SIG-M5 treated with dmso at 0.1 percent for 504 hours (cell line): ENCODE results near the gene ARHGAP11B.
"Not testable (repeated sequence)": the region's sequence is repeated elsewhere in the genome, so short reads cannot be mapped to it uniquely, and the experiment has no call there.

Source experiments
- DNase-seq: peaks from one replicate; lab custom pipeline; 2025; ENCODE audit not compliant: unreplicated experiment; lab: John Stamatoyannopoulos, UW

The ARHGAP11B gene

GRCh38 chr15:30625436-30626193 lies at the start of gene ARHGAP11B:
Gene ARHGAP11B (plus strand): TSS chr15:30626128.
- DNase-seq: not testable (repeated sequence)

GRCh38 chr15:30579394-30579970 lies 46.4 kb upstream of the ARHGAP11B start:
- DNase-seq: not testable (repeated sequence)

- DNase-seq: not testable (repeated sequence)
These were observed 45.2 kb upstream of the ARHGAP11B start for GRCh38 chr15:30580716-30581115.

- not testable (repeated sequence) for DNase-seq
These were observed 27.0 kb upstream of the ARHGAP11B start for GRCh38 chr15:30598953-30599352.

GRCh38 chr15:30603796-30604195 lies 22.1 kb upstream of the ARHGAP11B start, which contains the start of gene GOLGA8H:
Gene GOLGA8H (plus strand): TSS chr15:30604028. CDS start chr15:30604126, 98 bp downstream.
- not testable (repeated sequence) for DNase-seq

- not testable (repeated sequence) for DNase-seq
These were observed 13.7 kb upstream of the ARHGAP11B start for GRCh38 chr15:30612271-30612670.

- not testable (repeated sequence) for DNase-seq
These were observed 4.6 kb upstream of the ARHGAP11B start for GRCh38 chr15:30621342-30621741.

GRCh38 chr15:30626194-30626565 lies 252 bp downstream of the ARHGAP11B start:
- not testable (repeated sequence) for DNase-seq

GRCh38 chr15:30626632-30627031 lies 704 bp downstream of the ARHGAP11B start:
- DNase-seq: not testable (repeated sequence)

GRCh38 chr15:30650012-30650929 lies 24.3 kb downstream of the ARHGAP11B start:
- no peak for DNase-seq

GRCh38 chr15:30661154-30661553 lies 35.2 kb downstream of the ARHGAP11B start:
- not testable (repeated sequence) for DNase-seq

GRCh38 chr15:30669621-30670020 lies 43.7 kb downstream of the ARHGAP11B start:
- DNase-seq: not testable (repeated sequence)

GRCh38 chr15:30670056-30670455 lies 44.1 kb downstream of the ARHGAP11B start:
- DNase-seq: no peak

- DNase-seq: no peak
These were observed 45.4 kb downstream of the ARHGAP11B start for GRCh38 chr15:30671309-30671708.

- no peak for DNase-seq
These were observed 49.2 kb downstream of the ARHGAP11B start for GRCh38 chr15:30675126-30675525.

- DNase-seq: not testable (repeated sequence)
These were observed 50.0 kb downstream of the ARHGAP11B start for GRCh38 chr15:30675891-30676290.

- not testable (repeated sequence) for DNase-seq
These were observed 55.1 kb downstream of the ARHGAP11B start for GRCh38 chr15:30680997-30681396.

GRCh38 chr15:30685709-30686285 lies 59.9 kb downstream of the ARHGAP11B start:
- DNase-seq: not testable (repeated sequence)

GRCh38 chr15:30686651-30687050 lies 60.7 kb downstream of the ARHGAP11B start:
- DNase-seq: not testable (repeated sequence)
